HUES64 (cell line): Measurements from ENCODE around the gene TOP1. TPM values are rescaled to one million over a fixed set of nuclear protein-coding genes. Genes with fewer than 3 reads are reported as not detected.

ENCODE experiments used
- H3K27ac ChIP-seq: 2 replicates; pipeline ENCODE4 v1.7.0; 2013; ENCODE audit warnings: low read depth, low read length, inconsistent platforms
- H3K27me3 ChIP-seq: 2 replicates; pipeline ENCODE4 v1.6.1; 2013; ENCODE audit warnings: mild to moderate bottlenecking, low read length; ENCODE audit not compliant: insufficient read depth
- H3K36me3 ChIP-seq: 2 replicates; pipeline ENCODE4 v1.6.1; 2013; ENCODE audit warnings: mild to moderate bottlenecking, low read length; ENCODE audit not compliant: insufficient read depth
- H3K4me1 ChIP-seq: 2 replicates; pipeline ENCODE4 v1.6.1; 2013; ENCODE audit warnings: mild to moderate bottlenecking, low read length, moderate library complexity; ENCODE audit not compliant: insufficient read depth
- H3K4me3 ChIP-seq: 2 replicates; pipeline ENCODE4 v1.5.1; 2013; ENCODE audit warnings: mild to moderate bottlenecking, low read length, moderate library complexity
- H3K9ac ChIP-seq: 2 replicates; pipeline ENCODE4 v1.6.1; 2013; ENCODE audit warnings: mild to moderate bottlenecking, low read depth, low read length
- H3K9me3 ChIP-seq: 2 replicates; pipeline ENCODE4 v1.6.1; 2013; ENCODE audit warnings: low read depth, low read length; ENCODE audit not compliant: insufficient read depth
- WGBS: fragments of 150-250, 120-280 bp; methylation state at CpG from one replicate; pipeline ENCODE4 v1.1.7; 2013; ENCODE audit warnings: missing lambda C conversion rate; 5-methylcytosine and 5-hydroxymethylcytosine counted together
- polyA plus RNA-seq, 2 experiments: library from polyadenylated mRNA; stranded (reverse); fragments of 50-300 nt; gene quantifications; one replicate each; pipeline ENCODE4 v1.2.3, GENCODE V29; 2013

Gene TOP1
- polyA plus RNA-seq (2013, experiment 1 of 2): 85.0 TPM
- 89.4 TPM for polyA plus RNA-seq (2013, experiment 2 of 2)

- WGBS: under 1% methylated on average over 85 of the region's 85 CpGs
These were observed at the start of gene TOP1 for GRCh38 chr20:41028359-41029149. Gene TOP1 (plus strand): TSS chr20:41028822. CDS start chr20:41029068, 246 bp downstream.

GRCh38 chr20:40979247-40979646, 49.4 kb upstream of the TOP1 start:
- 90% methylated on average over 2 of the region's 2 CpGs for WGBS
- Histone ChIP-seq H3K9me3 (peaks cover 8% of the 10 kb centered on the region; the same call in 1 of the 2 replicates), H3K27me3 (no peaks in the 10 kb centered on the region), H3K4me1 (no peaks in the 10 kb centered on the region), H3K27ac (no peak overlapping the region), H3K9ac (no peak overlapping the region), H3K36me3 (no peaks in the 10 kb centered on the region), H3K4me3 (no peak overlapping the region)

More at GRCh38 chr20:41028359-41029149, at the start of gene TOP1:
- H3K36me3 ChIP-seq: peaks cover 17% of the 10 kb centered on the region
- peak within 1 kb of the TSS; percentile 94 for H3K4me3 ChIP-seq
- H3K9me3 ChIP-seq: no peaks in the 10 kb centered on the region
- peaks cover 27% of the 10 kb centered on the region for H3K4me1 ChIP-seq
- peaks cover 29% of the 10 kb centered on the region for H3K27me3 ChIP-seq
- peak within 1 kb of the TSS; percentile 88 for H3K27ac ChIP-seq
- H3K9ac ChIP-seq: peak within 1 kb of the TSS; percentile 100

GRCh38 chr20:40980106-40980827, 48.4 kb upstream of the TOP1 start:
- H3K4me3 ChIP-seq: no peak overlapping the region
- H3K9ac ChIP-seq: no peak overlapping the region
- H3K4me1 ChIP-seq: no peaks in the 10 kb centered on the region

GRCh38 chr20:40980828-40981310, 47.8 kb upstream of the TOP1 start:
- Histone ChIP-seq H3K36me3 (no peaks in the 10 kb centered on the region), H3K9ac (no peak overlapping the region), H3K27ac (no peak overlapping the region), H3K9me3 (peaks cover 8% of the 10 kb centered on the region; the same call in 1 of the 2 replicates), H3K27me3 (no peaks in the 10 kb centered on the region), H3K4me3 (no peak overlapping the region), H3K4me1 (no peaks in the 10 kb centered on the region)
- 93% methylated on average over 6 of the region's 6 CpGs for WGBS

More at GRCh38 chr20:40980106-40980827, 48.4 kb upstream of the TOP1 start:
- H3K9me3 ChIP-seq: peaks cover 8% of the 10 kb centered on the region; the same call in 1 of the 2 replicates
- H3K27ac ChIP-seq: no peak overlapping the region
- WGBS: 90% methylated on average over 4 of the region's 4 CpGs
- H3K27me3 ChIP-seq: no peaks in the 10 kb centered on the region
- no peaks in the 10 kb centered on the region for H3K36me3 ChIP-seq

- Histone ChIP-seq H3K4me3 (no peak overlapping the region), H3K9ac (no peak overlapping the region), H3K27me3 (no peaks in the 10 kb centered on the region), H3K36me3 (no peaks in the 10 kb centered on the region), H3K9me3 (no peaks in the 10 kb centered on the region; the same call in 1 of the 2 replicates), H3K4me1 (no peaks in the 10 kb centered on the region), H3K27ac (no peak overlapping the region)
- WGBS: 88% methylated on average over 3 of the region's 3 CpGs
These were observed 46.0 kb upstream of the TOP1 start for GRCh38 chr20:40982415-40983145.

GRCh38 chr20:40983898-40984297, 44.7 kb upstream of the TOP1 start:
- Histone ChIP-seq H3K36me3 (no peaks in the 10 kb centered on the region), H3K9me3 (no peaks in the 10 kb centered on the region), H3K4me3 (no peak overlapping the region), H3K27me3 (no peaks in the 10 kb centered on the region), H3K9ac (no peak overlapping the region), H3K27ac (no peak overlapping the region), H3K4me1 (no peaks in the 10 kb centered on the region)
- 100% methylated on average over 1 of the region's 2 CpGs for WGBS

GRCh38 chr20:40984496-40984895, 44.1 kb upstream of the TOP1 start:
- Histone ChIP-seq H3K36me3 (no peaks in the 10 kb centered on the region), H3K9me3 (no peaks in the 10 kb centered on the region), H3K27ac (no peak overlapping the region), H3K9ac (no peak overlapping the region), H3K27me3 (no peaks in the 10 kb centered on the region), H3K4me3 (no peak overlapping the region), H3K4me1 (no peaks in the 10 kb centered on the region)
- 94% methylated on average over 4 of the region's 4 CpGs for WGBS

GRCh38 chr20:40986774-40987173, 41.8 kb upstream of the TOP1 start:
- no peak overlapping the region for H3K27ac ChIP-seq
- 93% methylated on average over 2 of the region's 2 CpGs for WGBS
- no peaks in the 10 kb centered on the region for H3K9me3 ChIP-seq
- no peaks in the 10 kb centered on the region for H3K36me3 ChIP-seq
- H3K4me3 ChIP-seq: no peak overlapping the region
- no peaks in the 10 kb centered on the region for H3K4me1 ChIP-seq
- no peaks in the 10 kb centered on the region for H3K27me3 ChIP-seq
- H3K9ac ChIP-seq: no peak overlapping the region

- Histone ChIP-seq H3K4me1 (no peaks in the 10 kb centered on the region), H3K36me3 (no peaks in the 10 kb centered on the region), H3K9me3 (no peaks in the 10 kb centered on the region), H3K4me3 (no peak overlapping the region), H3K27ac (no peak overlapping the region), H3K27me3 (no peaks in the 10 kb centered on the region), H3K9ac (no peak overlapping the region)
- WGBS: 35% methylated on average over 10 of the region's 10 CpGs
These were observed 38.0 kb upstream of the TOP1 start for GRCh38 chr20:40990542-40991120.

- Histone ChIP-seq H3K4me3 (no peak overlapping the region), H3K27ac (no peak overlapping the region), H3K36me3 (no peaks in the 10 kb centered on the region), H3K9ac (no peak overlapping the region), H3K4me1 (no peaks in the 10 kb centered on the region), H3K27me3 (no peaks in the 10 kb centered on the region), H3K9me3 (no peaks in the 10 kb centered on the region)
- 90% methylated on average over 2 of the region's 2 CpGs for WGBS
These were observed 37.3 kb upstream of the TOP1 start for GRCh38 chr20:40991181-40991889.
